HEK293 (cell line): Measurements from ENCODE around the gene RIMKLA.

Experiments used
- GFI1B ChIP-seq: fragments of 450-650 bp; formaldehyde crosslinking; IDR thresholded peaks from 2 replicates; pipeline ENCODE4 v1.5.1; 2016; ENCODE audit warnings: missing biosample characterization, missing genetic modification characterization
- KLF17 ChIP-seq: fragments of 450-650 bp; formaldehyde crosslinking; IDR thresholded peaks from 2 replicates; pipeline ENCODE4 v1.5.1; 2016; ENCODE audit warnings: missing biosample characterization, missing genetic modification characterization
- KLF9 ChIP-seq: fragments of 450-650 bp; formaldehyde crosslinking; IDR thresholded peaks from 2 replicates; pipeline ENCODE4 v1.5.1; 2016; ENCODE audit warnings: missing biosample characterization, missing genetic modification characterization, low read depth
- PATZ1 ChIP-seq: fragments of 450-650 bp; formaldehyde crosslinking; IDR thresholded peaks from 2 replicates; pipeline ENCODE4 v1.5.1; 2016; ENCODE audit warnings: missing biosample characterization, missing genetic modification characterization
- PRDM2 ChIP-seq: fragments of 450-650 bp; formaldehyde crosslinking; IDR thresholded peaks from 2 replicates; pipeline ENCODE4 v1.5.1; 2016; ENCODE audit warnings: missing biosample characterization, missing genetic modification characterization, borderline replicate concordance
- RBAK ChIP-seq: fragments of 450-650 bp; formaldehyde crosslinking; IDR thresholded peaks from 2 replicates; pipeline ENCODE4 v1.5.1; 2016; ENCODE audit warnings: missing biosample characterization, missing genetic modification characterization
- ZNF138 ChIP-seq: fragments of 450-650 bp; formaldehyde crosslinking; IDR thresholded peaks from 2 replicates; pipeline ENCODE4 v1.5.1; 2016; ENCODE audit warnings: missing biosample characterization, missing genetic modification characterization, borderline replicate concordance
- ZNF24 ChIP-seq: fragments of 450-650 bp; formaldehyde crosslinking; IDR thresholded peaks from 2 replicates; pipeline ENCODE4 v1.5.1; 2016; ENCODE audit warnings: missing biosample characterization, missing genetic modification characterization
- ZNF274 ChIP-seq, 2 experiments: fragments of 200-500 bp in 1 of 2; fragments of 450-650 bp in 1 of 2; sonication (Bioruptor generic) in 1 of 2; formaldehyde crosslinking in 1 of 2; IDR thresholded peaks; 2 replicates each; pipeline versions ENCODE4 v1.5.1 to v1.6.1; 2014 to 2016; ENCODE audit warnings: borderline replicate concordance in 1 of 2, inconsistent platforms in 1 of 2, low read length in 1 of 2, missing biosample characterization in 1 of 2, missing genetic modification characterization in 1 of 2
- ZNF391 ChIP-seq: fragments of 450-650 bp; formaldehyde crosslinking; IDR thresholded peaks from 2 replicates; pipeline ENCODE4 v1.5.1; 2016; ENCODE audit warnings: low read depth, missing biosample characterization, missing genetic modification characterization, borderline replicate concordance
- ZNF394 ChIP-seq: fragments of 450-650 bp; formaldehyde crosslinking; IDR thresholded peaks from 2 replicates; pipeline ENCODE4 v1.5.1; 2016; ENCODE audit warnings: missing biosample characterization, missing genetic modification characterization, mild to moderate bottlenecking, moderate library complexity, borderline replicate concordance
- ZNF426 ChIP-seq: fragments of 450-650 bp; formaldehyde crosslinking; IDR thresholded peaks from 2 replicates; pipeline ENCODE4 v1.5.1; 2017; ENCODE audit warnings: missing biosample characterization, missing genetic modification characterization, mild to moderate bottlenecking, inconsistent platforms, moderate library complexity
- ZNF501 ChIP-seq: fragments of 450-650 bp; formaldehyde crosslinking; IDR thresholded peaks from 2 replicates; pipeline ENCODE4 v1.5.1; 2016; ENCODE audit warnings: missing biosample characterization, missing genetic modification characterization
- ZNF518A ChIP-seq: fragments of 450-650 bp; formaldehyde crosslinking; conservative IDR thresholded peaks from 2 replicates; pipeline ENCODE4 v1.5.1; 2016; ENCODE audit warnings: low read depth, missing biosample characterization, missing genetic modification characterization
- ZNF558 ChIP-seq: fragments of 450-650 bp; formaldehyde crosslinking; IDR thresholded peaks from 2 replicates; pipeline ENCODE4 v1.5.1; 2016; ENCODE audit warnings: missing biosample characterization, missing genetic modification characterization
- ZNF561 ChIP-seq: fragments of 450-650 bp; IDR thresholded peaks from 2 replicates; pipeline ENCODE4 v1.5.1; 2018; ENCODE audit warnings: missing biosample characterization, missing genetic modification characterization, borderline replicate concordance
- ZNF600 ChIP-seq: fragments of 450-650 bp; formaldehyde crosslinking; IDR thresholded peaks from 2 replicates; pipeline ENCODE4 v1.5.1; 2016; ENCODE audit warnings: missing biosample characterization, missing genetic modification characterization
- ZNF654 ChIP-seq: fragments of 450-650 bp; formaldehyde crosslinking; IDR thresholded peaks from 2 replicates; pipeline ENCODE4 v1.5.1; 2016; ENCODE audit warnings: low read depth, missing biosample characterization, missing genetic modification characterization
- ZNF76 ChIP-seq: fragments of 450-650 bp; formaldehyde crosslinking; IDR thresholded peaks from 2 replicates; pipeline ENCODE4; 2016; ENCODE audit warnings: low read depth, missing biosample characterization, missing genetic modification characterization, borderline replicate concordance
- ZNF830 ChIP-seq: fragments of 450-650 bp; IDR thresholded peaks from 2 replicates; pipeline ENCODE4 v1.5.0; 2018; ENCODE audit warnings: missing biosample characterization, missing genetic modification characterization, low read depth, mild to moderate bottlenecking, moderate library complexity
- ZSCAN16 ChIP-seq: fragments of 450-650 bp; formaldehyde crosslinking; IDR thresholded peaks from 2 replicates; pipeline ENCODE4 v1.5.1; 2016; ENCODE audit warnings: missing biosample characterization, missing genetic modification characterization

The RIMKLA gene

GRCh38 chr1:42335050-42335808, 45.4 kb upstream of the RIMKLA start, which contains the start of gene FOXJ3 (continued):
- no peak for TF ChIP-seq PRDM2 (tag by site-specific recombination)
- TF ChIP-seq ZNF600 (tag by site-specific recombination), result peak; percentile 68
- TF ChIP-seq ZNF561 (tag by site-specific recombination), result peak; percentile 5; the same call in 1 of the 2 replicates
- TF ChIP-seq ZNF558 (tag by site-specific recombination), result 0 out of 2 replicates have a peak, but pooled peaks have one; percentile 37
- TF ChIP-seq ZNF24 (tag by site-specific recombination), result peak; percentile 90
- peak; percentile 71; the same call in 1 of the 2 replicates for TF ChIP-seq ZNF394
- peak; percentile 96 for TF ChIP-seq PATZ1
- TF ChIP-seq ZNF426, result no peak
- no peak for TF ChIP-seq ZNF274 (IDR thresholded peaks at IDR 0.05; ENCODE audit: low read length)
- TF ChIP-seq ZNF274 (tag by site-specific recombination; IDR thresholded peaks at IDR 0.05; ENCODE audit: borderline replicate concordance), result no peak
- TF ChIP-seq ZNF518A (tag by site-specific recombination), result peak; percentile 71
- no peak for TF ChIP-seq ZNF654 (tag by site-specific recombination)
- TF ChIP-seq ZNF830, result no peak
- TF ChIP-seq ZNF138, result no peak
- peak; percentile 95; the same call in 1 of the 2 replicates for TF ChIP-seq ZNF391 (tag by site-specific recombination)
- TF ChIP-seq ZNF501, result peak; percentile 97
- TF ChIP-seq GFI1B, result 0 out of 2 replicates have a peak, but pooled peaks have one; percentile 32
- TF ChIP-seq KLF9 (tag by site-specific recombination), result peak; percentile 79
- TF ChIP-seq KLF17 (tag by site-specific recombination), result peak; percentile 95
- peak; percentile 64; the same call in 1 of the 2 replicates for TF ChIP-seq ZSCAN16 (tag by site-specific recombination)
- TF ChIP-seq RBAK (tag by site-specific recombination), result no peak
- peak; percentile 91 for TF ChIP-seq ZNF76 (tag by site-specific recombination)
